IMR-90 (cell line): ENCODE results near the gene SCAMP1. TPM values are rescaled to one million over a fixed set of nuclear protein-coding genes. Genes with fewer than 3 reads are reported as not detected.

Source experiments
- BHLHE40 ChIP-seq: fragments of 150-350 bp; IDR thresholded peaks from 2 replicates; pipeline ENCODE4 v1.6.1; 2016; ENCODE audit warnings: mild to moderate bottlenecking, low read depth, low read length
- CTCF ChIP-seq: conservative IDR thresholded peaks from 2 replicates; pipeline ENCODE4 v1.5.1; 2012; ENCODE audit warnings: mild to moderate bottlenecking, low read depth, low read length, improper control_type of control experiment
- USF2 ChIP-seq: fragments of 150-350 bp; IDR thresholded peaks from 2 replicates; pipeline ENCODE4 v1.6.1; 2017; ENCODE audit warnings: mild to moderate bottlenecking, antibody characterized with exemption, low read length, low read depth
- polyA plus RNA-seq, 3 experiments: library from polyadenylated mRNA; depleted of rRNA; stranded (reverse); fragments of >200 nt; gene quantifications; 2 replicates each; pipeline ENCODE4 v1.2.3, GENCODE V29; 2012; ENCODE audit warnings: low replicate concordance in 1 of 3
- total RNA-seq: library from RNA; depleted of rRNA; stranded (reverse); fragments of >200 nt; gene quantifications from 2 replicates; pipeline ENCODE4 v1.2.3, GENCODE V29; 2012

Gene SCAMP1
- total and polyA plus RNA-seq, 2 of the 4 experiments (the other 2 are of a cell fraction): 13.5 to 114 TPM

- TF ChIP-seq CTCF (no peak), USF2 (no peak), BHLHE40 (no peak)
These were observed 159.0 kb downstream of the SCAMP1 start (continued) for GRCh38 chr5:78519198-78519941.
